ENCODE results near the gene TAS2R60.
"Not testable (repeated sequence)": the region's sequence is repeated elsewhere in the genome, so short reads cannot be mapped to it uniquely, and the experiment has no call there.

TAS2R60 gene

GRCh38 chr7:143444063-143444782 is 970 bp downstream of the TAS2R60 start:
- DNase-seq = no peak

DNA sequence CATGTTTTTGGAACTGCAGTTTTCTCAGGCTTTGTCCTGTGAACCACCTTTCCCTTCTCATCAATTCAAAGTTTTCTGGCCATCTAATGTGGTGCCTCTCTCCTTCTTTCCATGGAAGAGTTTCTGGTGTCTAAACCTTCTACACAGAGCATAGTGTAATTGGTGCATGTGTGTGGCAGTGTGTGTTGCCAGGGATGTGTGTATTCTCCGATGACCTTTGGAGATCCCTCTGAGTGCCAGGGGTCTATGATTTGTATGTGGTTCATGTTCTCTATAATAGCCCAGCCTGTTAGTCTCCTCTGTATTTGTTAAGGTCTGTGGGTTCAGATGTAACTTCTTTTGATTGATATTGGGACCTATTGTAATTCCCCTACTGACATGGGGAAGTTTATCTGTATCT is 1.5 kb downstream of the TAS2R60 start:
- no peak for DNase-seq

DNA sequence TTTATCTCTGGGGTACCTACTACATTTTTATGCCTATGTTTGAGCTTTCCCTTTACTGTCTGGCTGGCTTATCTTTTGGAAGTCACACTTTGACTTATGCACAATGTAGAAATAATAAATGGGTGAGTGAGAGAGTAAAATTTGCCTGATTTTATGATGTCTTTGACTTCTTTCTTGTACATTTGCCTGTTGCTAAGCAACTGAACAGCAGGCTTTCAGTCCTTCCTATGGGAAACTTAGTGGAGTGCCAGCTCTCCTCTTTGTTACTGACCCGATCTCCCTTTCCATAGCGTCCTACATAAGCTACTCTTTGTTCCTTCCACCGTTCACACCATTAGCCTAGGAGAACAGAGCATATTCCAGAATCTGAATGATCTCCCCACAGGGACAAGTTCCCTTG is 4.2 kb downstream of the TAS2R60 start:
- DNase-seq = no peak

DNA sequence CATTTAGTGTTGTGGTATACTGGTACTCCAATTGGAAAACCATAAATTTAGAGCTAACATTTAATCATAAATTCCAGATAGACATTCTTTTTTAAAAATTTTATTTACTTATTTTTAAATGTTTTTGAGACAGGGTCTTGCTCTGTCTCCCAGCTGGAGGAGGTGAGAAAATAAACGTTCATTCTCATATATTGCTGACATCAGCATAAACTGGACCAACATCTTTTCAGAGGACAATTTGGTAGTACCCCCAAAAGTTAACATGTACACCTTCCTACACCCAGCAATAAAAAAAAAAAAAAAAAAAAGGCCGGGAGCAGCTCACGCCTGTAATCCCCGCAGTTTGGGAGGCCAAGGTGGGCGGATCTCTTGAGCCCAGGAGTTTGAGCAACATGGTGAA is 5.2 kb downstream of the TAS2R60 start:
- DNase-seq = no peak

GRCh38 chr7:143449793-143450192 is 6.5 kb downstream of the TAS2R60 start:
- no peak for DNase-seq

DNA sequence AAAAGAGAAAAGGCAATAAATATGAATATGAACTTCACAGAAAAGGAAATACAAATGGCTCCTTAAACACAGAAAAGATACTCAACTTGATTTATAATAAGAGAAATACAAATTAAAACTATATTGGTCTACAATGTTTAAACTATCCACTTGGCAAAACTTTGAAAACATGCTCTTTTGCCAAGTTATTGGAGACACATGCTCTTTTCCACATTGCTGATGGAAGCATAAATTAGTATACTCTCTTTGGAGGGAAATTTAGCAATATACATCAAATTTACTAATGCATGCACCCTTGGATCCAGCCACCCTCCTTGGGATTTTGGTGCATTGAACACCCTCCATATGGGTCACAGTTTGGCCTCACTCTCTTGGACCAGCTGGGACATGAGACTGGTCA is 7.9 kb downstream of the TAS2R60 start:
- DNase-seq = no peak

- no peak for DNase-seq
Observed at GRCh38 chr7:143451746-143452145, 8.5 kb downstream of the TAS2R60 start.

- no peak for DNase-seq
Observed at GRCh38 chr7:143452495-143452894, 9.2 kb downstream of the TAS2R60 start.

GRCh38 chr7:143454091-143454680 is 10.9 kb downstream of the TAS2R60 start:
- no peak for DNase-seq

GRCh38 chr7:143455491-143455890 is 12.2 kb downstream of the TAS2R60 start:
- DNase-seq = no peak

GRCh38 chr7:143455942-143456341 is 12.7 kb downstream of the TAS2R60 start:
- DNase-seq = no peak

GRCh38 chr7:143456992-143457793 is 13.9 kb downstream of the TAS2R60 start:
- no peak for DNase-seq

GRCh38 chr7:143458263-143458662 is 15.0 kb downstream of the TAS2R60 start:
- DNase-seq = no peak

- no peak for DNase-seq
Observed at GRCh38 chr7:143458681-143459080, 15.4 kb downstream of the TAS2R60 start.

DNA sequence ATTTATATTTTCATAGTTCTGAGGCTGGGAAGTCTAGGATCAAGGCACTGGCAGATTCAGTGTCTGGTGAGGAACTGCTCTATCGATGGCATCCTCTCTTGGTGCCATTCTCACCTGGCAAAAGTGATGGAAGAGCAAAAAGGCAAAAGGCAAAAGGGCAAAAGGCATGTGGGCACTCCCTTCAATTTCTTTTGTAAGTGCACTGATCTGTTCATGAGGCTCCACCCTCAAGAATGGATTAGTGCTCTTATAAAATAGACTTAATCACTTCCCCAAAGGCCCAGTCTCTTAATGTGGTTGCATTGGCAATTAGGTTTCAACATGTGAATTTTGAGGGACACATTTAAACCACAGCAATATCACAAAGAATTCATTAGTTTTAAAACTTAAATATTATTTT is 16.1 kb downstream of the TAS2R60 start:
- DNase-seq = no peak

DNA sequence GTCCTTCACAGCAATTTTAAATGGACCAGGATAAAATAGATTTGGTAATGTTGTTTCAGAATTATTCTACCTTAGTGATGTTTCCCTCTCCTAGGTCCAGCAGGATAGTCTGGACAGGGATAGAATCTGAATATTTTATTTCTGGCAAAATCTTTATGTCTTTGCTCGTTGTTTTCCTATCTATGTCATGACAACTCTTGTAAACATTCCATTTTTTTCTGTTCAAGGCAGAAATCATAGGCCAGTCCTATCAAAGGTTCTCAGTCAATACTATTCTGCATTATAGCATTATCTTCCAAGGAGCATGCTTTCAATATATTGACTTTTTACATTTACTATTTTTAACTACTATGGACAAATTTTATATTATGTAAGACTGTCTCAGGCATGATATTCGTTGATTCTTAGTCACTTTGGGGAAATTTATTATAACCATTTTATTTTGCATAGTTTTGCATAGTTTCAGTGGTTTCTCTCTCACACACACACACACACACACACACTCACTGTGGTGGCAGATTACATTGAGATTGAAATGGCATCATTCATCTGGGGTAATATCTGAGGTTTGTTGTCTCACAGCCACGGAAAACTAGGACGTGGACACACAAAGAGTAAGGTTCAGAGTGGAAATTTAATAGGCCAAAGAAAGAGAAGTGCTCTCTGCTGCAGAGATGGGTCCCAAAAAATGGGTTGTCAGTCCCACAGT is 17.2 kb downstream of the TAS2R60 start:
- DNase-seq = no peak

DNA sequence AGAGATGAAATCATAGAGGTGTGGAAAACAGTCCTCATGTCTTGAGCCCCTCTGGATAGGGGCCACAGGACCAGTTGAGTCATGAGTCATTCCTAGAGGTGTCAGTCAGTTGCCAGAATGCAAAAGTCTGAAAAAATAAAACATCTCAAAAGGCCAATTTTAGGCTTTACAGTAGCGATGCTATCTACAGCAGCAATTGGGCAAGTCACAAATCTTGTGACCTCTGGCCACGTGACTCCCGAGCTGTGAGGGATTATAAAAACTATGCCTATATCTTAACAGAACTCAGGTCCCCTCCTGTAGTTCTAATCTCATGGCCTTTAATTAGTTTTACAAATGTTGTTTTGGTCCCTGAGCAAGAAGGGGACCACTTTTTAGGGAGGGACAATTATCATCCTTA is 18.8 kb downstream of the TAS2R60 start:
- DNase-seq = no peak

DNA sequence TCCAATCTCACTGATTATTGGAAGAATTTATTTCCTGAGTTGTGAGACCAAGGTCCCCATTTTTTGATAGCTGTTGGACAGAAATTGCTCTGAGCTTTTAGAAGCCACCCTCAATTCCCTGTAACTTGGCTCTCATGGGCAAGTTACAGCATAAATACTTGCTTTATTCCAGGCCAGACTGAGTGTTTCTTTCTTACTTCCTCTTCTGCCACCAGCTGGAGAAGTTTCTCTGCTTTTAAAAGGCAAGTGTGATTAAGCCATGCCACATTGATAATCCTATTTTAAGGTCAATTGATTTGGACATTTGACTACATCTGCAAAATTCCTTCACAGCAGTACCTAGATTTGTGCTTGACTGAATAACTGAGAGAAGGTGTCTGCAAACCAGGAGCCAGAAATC is 20.3 kb downstream of the TAS2R60 start:
- DNase-seq = no peak

- no peak for DNase-seq
Observed at GRCh38 chr7:143463957-143464356, 20.7 kb downstream of the TAS2R60 start.

DNA sequence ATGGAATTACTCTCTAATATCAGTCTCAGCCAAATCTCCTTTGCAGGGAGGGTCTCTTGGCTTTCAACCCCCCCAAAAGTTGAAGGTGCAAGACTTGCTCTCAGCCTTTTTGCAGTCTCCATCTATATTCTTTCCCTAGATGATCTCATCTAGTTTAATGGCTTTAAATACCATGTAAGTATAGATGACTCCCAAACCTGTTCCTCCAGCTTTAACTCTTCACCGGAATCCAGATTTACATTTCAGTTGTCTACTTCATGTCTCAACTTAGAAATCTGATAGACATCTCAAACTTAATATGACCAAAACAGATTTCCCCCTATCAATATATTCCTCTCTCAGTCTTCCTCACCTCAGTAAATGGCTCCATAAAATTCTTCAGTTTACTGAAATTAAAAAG is 24.5 kb downstream of the TAS2R60 start:
- no peak for DNase-seq

DNA sequence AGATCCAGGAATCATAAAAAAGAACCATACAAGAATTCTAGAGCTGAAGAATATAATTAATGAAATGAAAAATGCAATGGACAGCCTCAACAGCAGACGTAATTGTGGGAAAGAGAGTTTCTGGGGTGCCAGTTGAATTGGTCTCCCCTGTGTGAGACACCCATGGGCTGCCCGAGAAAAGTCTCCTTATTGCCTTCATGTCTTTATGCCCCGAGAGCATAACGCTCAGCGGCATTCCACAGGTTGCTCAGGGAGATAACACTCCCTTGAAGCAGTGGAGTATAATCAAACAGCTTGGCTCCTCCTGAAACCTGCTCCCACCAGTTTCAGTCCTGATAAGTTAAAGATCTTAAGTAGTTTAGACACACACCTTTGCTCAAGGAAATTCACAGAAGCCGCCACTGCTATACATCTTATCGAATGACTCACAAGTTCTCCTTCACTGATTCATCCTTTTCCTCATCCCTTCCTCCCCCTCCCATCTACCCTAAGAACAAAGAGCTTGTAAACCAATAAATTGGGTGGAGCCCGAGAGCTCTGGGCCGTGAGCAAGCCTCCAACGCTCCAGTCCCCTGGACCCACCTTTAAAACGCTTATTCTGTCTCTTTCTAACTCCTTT is 28.9 kb downstream of the TAS2R60 start:
- not testable (repeated sequence) for DNase-seq

- DNase-seq = no peak
Observed at GRCh38 chr7:143477501-143478150, 34.4 kb downstream of the TAS2R60 start, which contains the start of gene TAS2R41. TSS of gene TAS2R41 (plus strand) at chr7:143477873. CDS start at chr7:143477873, 0 bp downstream.
